VCaP (cell line): ENCODE measurements around the gene CASZ1.

Source experiments
- H3K27ac ChIP-seq: fragments of 450-650 bp; 2 replicates; pipeline ENCODE4 v1.5.1; 2017
- CTCF ChIP-seq: fragments of 450-650 bp; conservative IDR thresholded peaks from 2 replicates; pipeline ENCODE4 v1.5.1; 2017; ENCODE audit warnings: mild to moderate bottlenecking, moderate library complexity

The CASZ1 gene

GRCh38 chr1:10789803-10790702 lies 6.4 kb downstream of the CASZ1 start:
- no peak for TF ChIP-seq CTCF
- peak overlapping the region; percentile 97 for H3K27ac ChIP-seq

GRCh38 chr1:10789047-10789791 lies 7.2 kb downstream of the CASZ1 start:
- TF ChIP-seq CTCF, result peak; percentile 41
- peak overlapping the region; percentile 97 for H3K27ac ChIP-seq

- peak; percentile 74 for TF ChIP-seq CTCF
- H3K27ac ChIP-seq, result peak overlapping the region; percentile 97
Measured at GRCh38 chr1:10788592-10789006, 7.8 kb downstream of the CASZ1 start.

- TF ChIP-seq CTCF, result no peak
- peak overlapping the region; percentile 97 for H3K27ac ChIP-seq
Measured at GRCh38 chr1:10787286-10787685, 9.2 kb downstream of the CASZ1 start.

GRCh38 chr1:10785728-10786638 lies 10.5 kb downstream of the CASZ1 start:
- peak overlapping the region; percentile 97 for H3K27ac ChIP-seq
- no peak for TF ChIP-seq CTCF

GRCh38 chr1:10784998-10785727 lies 11.3 kb downstream of the CASZ1 start:
- no peak for TF ChIP-seq CTCF
- peak overlapping the region; percentile 97; the same call in 1 of the 2 replicates for H3K27ac ChIP-seq
